Measurements from ENCODE around the gene NFILZ.

GRCh38 chr19:8615813-8616596, 14.4 kb upstream of the NFILZ start:
- TF ChIP-seq CTCF (conservative IDR thresholded peaks at IDR 0.05; ENCODE audit: low read length) (peak; percentile 94), EZH2phosphoT487 (IDR thresholded peaks at IDR 0.05; ENCODE audit: borderline replicate concordance) (no peak)
